ENCODE data around the gene DCHS1. TPM values are rescaled to one million over a fixed set of nuclear protein-coding genes. Genes with fewer than 3 reads are reported as not detected.

Gene DCHS1
- total and polyA plus RNA-seq, 2 experiments from 2014 or later = 16.0 to 60.2 TPM

DNA sequence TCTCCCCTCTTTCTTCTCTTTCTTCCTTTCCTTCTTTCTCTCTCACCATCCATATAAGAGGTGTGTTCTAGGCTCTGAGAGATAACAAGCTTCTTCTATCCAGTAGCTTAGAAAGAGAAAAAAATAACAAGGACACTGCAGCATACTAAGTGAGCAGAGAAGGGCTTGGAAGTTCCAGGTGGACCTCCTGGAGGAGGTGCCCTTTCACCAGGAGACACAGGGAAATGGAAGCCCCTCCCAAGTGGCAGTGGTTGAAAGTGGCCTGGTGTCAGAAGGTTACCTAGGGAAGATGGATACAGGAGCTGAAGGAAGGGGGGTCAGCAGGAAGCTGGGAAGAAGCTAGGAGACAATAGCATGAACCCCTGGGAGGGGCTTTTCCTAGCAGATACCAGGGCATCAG, 5.5 kb downstream of the DCHS1 start:
- H3K36me3 ChIP-seq = no peaks in the 10 kb centered on the region
- no peak overlapping the region for H3K4me3 ChIP-seq
- no peaks in the 10 kb centered on the region for H3K9me3 ChIP-seq (ENCODE audit: low read depth)
- TF ChIP-seq, protein P1, sequence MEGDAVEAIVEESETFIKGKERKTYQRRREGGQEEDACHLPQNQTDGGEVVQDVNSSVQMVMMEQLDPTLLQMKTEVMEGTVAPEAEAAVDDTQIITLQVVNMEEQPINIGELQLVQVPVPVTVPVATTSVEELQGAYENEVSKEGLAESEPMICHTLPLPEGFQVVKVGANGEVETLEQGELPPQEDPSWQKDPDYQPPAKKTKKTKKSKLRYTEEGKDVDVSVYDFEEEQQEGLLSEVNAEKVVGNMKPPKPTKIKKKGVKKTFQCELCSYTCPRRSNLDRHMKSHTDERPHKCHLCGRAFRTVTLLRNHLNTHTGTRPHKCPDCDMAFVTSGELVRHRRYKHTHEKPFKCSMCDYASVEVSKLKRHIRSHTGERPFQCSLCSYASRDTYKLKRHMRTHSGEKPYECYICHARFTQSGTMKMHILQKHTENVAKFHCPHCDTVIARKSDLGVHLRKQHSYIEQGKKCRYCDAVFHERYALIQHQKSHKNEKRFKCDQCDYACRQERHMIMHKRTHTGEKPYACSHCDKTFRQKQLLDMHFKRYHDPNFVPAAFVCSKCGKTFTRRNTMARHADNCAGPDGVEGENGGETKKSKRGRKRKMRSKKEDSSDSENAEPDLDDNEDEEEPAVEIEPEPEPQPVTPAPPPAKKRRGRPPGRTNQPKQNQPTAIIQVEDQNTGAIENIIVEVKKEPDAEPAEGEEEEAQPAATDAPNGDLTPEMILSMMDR (IDR thresholded peaks at IDR 0.05; ENCODE audit: low read depth, low read length) = no peak
- H3K4me1 ChIP-seq (ENCODE audit: low read depth) = peaks cover 23% of the 10 kb centered on the region
- DNase-seq (ENCODE audit: low read depth in 1 of 2, low spot score in 1 of 2) = no peak
- no peak overlapping the region for H3K27ac ChIP-seq
- H3K27me3 ChIP-seq = no peaks in the 10 kb centered on the region

DNA sequence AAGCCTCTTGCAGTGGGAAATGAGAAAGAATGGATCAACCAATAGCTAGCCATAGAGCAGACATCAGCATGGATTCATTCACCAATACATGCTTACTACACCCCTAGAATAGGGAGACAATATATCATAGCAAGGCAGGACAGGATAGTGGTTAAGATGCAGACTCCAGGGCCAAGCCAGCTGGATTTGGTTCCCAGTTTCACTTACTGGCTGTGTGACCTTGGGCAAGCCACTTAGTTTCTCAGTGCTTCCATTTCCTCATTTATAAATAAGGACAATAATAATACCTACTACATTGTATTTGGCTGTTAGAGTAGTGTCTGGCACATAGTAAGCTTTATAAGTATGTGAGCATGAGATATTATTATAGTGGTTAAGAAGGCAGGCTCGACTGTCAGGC, 7.1 kb downstream of the DCHS1 start:
- no peak for DNase-seq (ENCODE audit: low read depth in 1 of 2, low spot score in 1 of 2)
- H3K36me3 ChIP-seq = no peaks in the 10 kb centered on the region
- TF ChIP-seq, protein P1 (IDR thresholded peaks at IDR 0.05; ENCODE audit: low read depth, low read length) = no peak

DNA sequence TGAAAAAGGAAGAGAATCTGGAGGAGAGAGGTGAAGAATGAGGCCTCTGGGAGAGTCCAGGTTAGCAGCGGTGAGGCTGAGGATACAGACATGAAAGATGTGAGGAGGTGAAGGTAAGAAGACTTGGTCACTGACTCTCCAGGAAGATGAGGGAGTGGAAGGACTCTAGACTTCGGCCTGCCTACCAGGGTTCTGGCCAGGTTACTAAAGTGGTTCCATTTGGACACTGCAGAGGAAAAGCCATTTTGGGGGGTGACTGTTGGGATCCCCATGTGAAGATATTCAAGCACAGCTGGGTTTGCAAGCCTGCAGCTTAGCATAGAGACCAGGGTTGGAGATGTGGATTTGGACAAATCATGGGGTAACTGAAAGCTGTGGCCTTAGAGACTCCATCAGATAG, 7.8 kb downstream of the DCHS1 start:
- TF ChIP-seq, protein P1 (IDR thresholded peaks at IDR 0.05; ENCODE audit: low read depth, low read length) = no peak
- no peak overlapping the region for H3K4me3 ChIP-seq
- no peaks in the 10 kb centered on the region for H3K27me3 ChIP-seq
- H3K4me1 ChIP-seq (ENCODE audit: low read depth) = peaks cover 17% of the 10 kb centered on the region
- no peaks in the 10 kb centered on the region for H3K9me3 ChIP-seq (ENCODE audit: low read depth)
- DNase-seq (ENCODE audit: low read depth in 1 of 2, low spot score in 1 of 2) = no peak
- H3K27ac ChIP-seq = peak overlapping the region; percentile 8
- H3K36me3 ChIP-seq = no peaks in the 10 kb centered on the region

More for the DNA sequence above, 7.1 kb downstream of the DCHS1 start:
- Histone ChIP-seq H3K9me3 (ENCODE audit: low read depth) (no peaks in the 10 kb centered on the region), H3K27ac (peak overlapping the region; percentile 8), H3K27me3 (no peaks in the 10 kb centered on the region), H3K4me1 (ENCODE audit: low read depth) (peaks cover 17% of the 10 kb centered on the region), H3K4me3 (no peak overlapping the region)

DNA sequence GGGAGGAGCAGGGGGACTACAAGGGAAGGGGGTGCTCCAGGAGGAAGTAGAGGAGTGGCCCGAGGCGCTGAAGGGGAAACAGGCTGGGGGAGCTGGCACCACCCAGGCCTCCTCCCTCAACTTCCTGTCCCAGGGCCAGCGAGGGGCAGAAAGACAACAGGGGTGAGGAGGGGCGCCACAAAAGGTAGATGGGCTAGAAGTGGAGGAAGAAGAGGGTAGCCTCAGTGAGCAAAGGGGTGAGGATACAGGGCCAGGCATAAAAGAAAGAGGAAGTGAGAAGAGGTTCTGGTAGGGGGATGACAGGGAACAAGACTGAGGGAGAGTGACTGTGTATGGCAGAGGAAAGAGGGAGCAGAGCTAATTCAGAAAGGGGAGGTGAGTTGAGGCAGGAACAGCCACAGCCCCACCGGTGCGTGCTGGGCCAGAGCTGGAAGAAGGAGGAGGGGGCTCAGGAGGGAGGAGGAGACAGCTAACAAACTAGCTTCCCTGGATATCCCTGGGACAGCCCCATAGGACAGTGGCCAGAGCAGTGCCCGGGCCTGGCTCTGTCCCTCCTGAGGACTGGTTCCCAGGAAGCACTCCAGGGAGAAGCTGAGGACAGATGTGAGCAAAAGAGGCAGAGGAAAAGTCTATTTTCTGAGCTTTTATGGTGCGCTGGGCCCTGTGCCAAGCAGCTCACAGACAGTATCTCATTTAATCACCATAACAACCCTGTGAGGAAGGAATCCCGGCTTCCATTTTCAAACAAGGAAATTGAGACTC, 8.5 kb downstream of the DCHS1 start:
- H3K27me3 ChIP-seq = no peaks in the 10 kb centered on the region
- TF ChIP-seq, protein P1 (IDR thresholded peaks at IDR 0.05; ENCODE audit: low read depth, low read length) = no peak
- H3K4me3 ChIP-seq = no peak overlapping the region
- no peaks in the 10 kb centered on the region for H3K36me3 ChIP-seq
- no peaks in the 10 kb centered on the region for H3K9me3 ChIP-seq (ENCODE audit: low read depth)
- peaks cover 17% of the 10 kb centered on the region for H3K4me1 ChIP-seq (ENCODE audit: low read depth)
- H3K27ac ChIP-seq = peak overlapping the region; percentile 8
- peak in 1 of 2 donors; percentile 62 for DNase-seq (ENCODE audit: low read depth in 1 of 2, low spot score in 1 of 2)

DNA sequence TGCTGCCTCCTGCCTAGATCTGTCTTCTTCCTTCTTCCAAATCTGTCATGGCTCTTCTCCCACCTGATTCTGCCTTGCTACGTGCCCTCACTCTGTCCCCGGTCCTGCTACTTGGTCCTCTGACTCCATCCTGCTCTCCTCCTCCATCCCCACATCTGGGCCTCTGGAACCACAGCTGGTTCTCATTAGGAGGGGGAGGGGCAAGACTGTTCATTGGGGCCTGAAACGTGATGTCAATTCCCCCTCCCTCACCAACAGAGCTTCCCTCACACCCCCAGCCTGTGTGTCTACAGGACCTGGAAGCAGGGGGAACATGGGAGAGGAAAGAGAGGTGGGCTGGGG, 9.1 kb downstream of the DCHS1 start:
- no peaks in the 10 kb centered on the region for H3K27me3 ChIP-seq
- peaks cover 17% of the 10 kb centered on the region for H3K4me1 ChIP-seq (ENCODE audit: low read depth)
- peak in 1 of 2 donors; percentile 57 for DNase-seq (ENCODE audit: low read depth in 1 of 2, low spot score in 1 of 2)
- H3K9me3 ChIP-seq (ENCODE audit: low read depth) = no peaks in the 10 kb centered on the region
- H3K27ac ChIP-seq = no peak overlapping the region
- no peaks in the 10 kb centered on the region for H3K36me3 ChIP-seq
- TF ChIP-seq, protein P1 (IDR thresholded peaks at IDR 0.05; ENCODE audit: low read depth, low read length) = no peak
- H3K4me3 ChIP-seq = no peak overlapping the region

Measured in cardiac muscle cell (in vitro differentiated cells and primary cell).